Measurements from ENCODE around the gene GRHPR. TPM values are rescaled to one million over a fixed set of nuclear protein-coding genes. Genes with fewer than 3 reads are reported as not detected.
A peak's percentile ranks its signal among the peaks of the same experiment; 100 is the strongest.

Gene GRHPR
- total RNA-seq, 2 experiments from 2014 or later, result 106 to 135 TPM

- TF ChIP-seq EZH2phosphoT487 (IDR thresholded peaks at IDR 0.05; ENCODE audit: borderline replicate concordance, low read depth, low read length), result no peak
- TF ChIP-seq CTCF (conservative IDR thresholded peaks at IDR 0.05; ENCODE audit: low read length), result no peak
- CTCF ChIA-PET (ENCODE audit: unreplicated experiment), result interaction anchor here (0.5 to 1.7 kb wide), 3 partner anchors 9 to 325 kb away, joined by 4 to 7 read pairs (median 6); no protein-coding TSS in a partner anchor
- POLR2A ChIA-PET, result interaction anchor here (1.1 to 12.9 kb wide), 13 partner anchors 9 to 306 kb away, joined by 3 to 170 read pairs (median 8); no protein-coding TSS in a partner anchor
- no peaks in the 10 kb centered on the region for H3K9me2 ChIP-seq (ENCODE audit: insufficient read depth, low read length)
- peak overlapping the region; percentile 72 for H2AFZ ChIP-seq (ENCODE audit: low read length)
- H3K27ac ChIP-seq (ENCODE audit: low read depth, low read length, poor library complexity, severe bottlenecking), result peak overlapping the region; percentile 90
- peaks cover 7% of the 10 kb centered on the region for H3K36me3 ChIP-seq (ENCODE audit: insufficient read depth, low read length)
- H4K20me1 ChIP-seq (ENCODE audit: insufficient read depth, low read length), result no peaks in the 10 kb centered on the region
- peaks cover 93% of the 10 kb centered on the region for H3K4me1 ChIP-seq (ENCODE audit: insufficient read depth, low read length, poor library complexity, severe bottlenecking)
- H3K4me2 ChIP-seq (ENCODE audit: low read length), result peak overlapping the region; percentile 54
- peaks cover 5% of the 10 kb centered on the region; the same call in 1 of the 2 replicates for H3K9me3 ChIP-seq (ENCODE audit: low read length)
- DNase-seq (ENCODE audit: low spot score), result peak; percentile 43
- no peaks in the 10 kb centered on the region for H3K79me2 ChIP-seq (ENCODE audit: insufficient read depth, low read depth, low read length)
- no TSS peak for BruUV-seq (replicated peaks)
- no peak overlapping the region for H3K4me3 ChIP-seq (ENCODE audit: low read depth, low read length, poor library complexity, severe bottlenecking)
- intact Hi-C loops (cut with micrococcal nuclease; ENCODE audit: unreplicated experiment), result no loop called here
Observed at GRCh38 chr9:37381094-37381741, 41.3 kb upstream of the GRHPR start.

- Histone ChIP-seq H3K9me2 (ENCODE audit: insufficient read depth, low read length) (no peaks in the 10 kb centered on the region), H2AFZ (ENCODE audit: low read length) (peak overlapping the region; percentile 30; the same call in 1 of the 2 replicates), H3K9me3 (ENCODE audit: low read length) (peaks cover 5% of the 10 kb centered on the region; the same call in 1 of the 2 replicates), H3K4me2 (ENCODE audit: low read length) (peak overlapping the region; percentile 54), H3K36me3 (ENCODE audit: insufficient read depth, low read length) (peaks cover 7% of the 10 kb centered on the region), H3K4me1 (ENCODE audit: insufficient read depth, low read length, poor library complexity, severe bottlenecking) (peaks cover 93% of the 10 kb centered on the region), H3K4me3 (ENCODE audit: low read depth, low read length, poor library complexity, severe bottlenecking) (peak overlapping the region; percentile 30), H3K27ac (ENCODE audit: low read depth, low read length, poor library complexity, severe bottlenecking) (peak overlapping the region; percentile 90), H3K79me2 (ENCODE audit: insufficient read depth, low read depth, low read length) (no peaks in the 10 kb centered on the region), H4K20me1 (ENCODE audit: insufficient read depth, low read length) (no peaks in the 10 kb centered on the region)
- ChIA-PET POLR2A (interaction anchor here (0.5 to 12.9 kb wide), 18 partner anchors 10 to 509 kb away, joined by 3 to 170 read pairs (median 6); no protein-coding TSS in a partner anchor), CTCF (ENCODE audit: unreplicated experiment) (interaction anchor here (0.6 to 1.7 kb wide), 4 partner anchors 11 to 31 kb away, joined by 3 to 7 read pairs (median 4); no protein-coding TSS in a partner anchor)
- TSS peak; percentile 85 for BruUV-seq (replicated peaks)
- intact Hi-C loops (cut with micrococcal nuclease; ENCODE audit: unreplicated experiment), result no loop called here
- peak; percentile 71 for DNase-seq (ENCODE audit: low spot score)
- TF ChIP-seq EZH2phosphoT487 (IDR thresholded peaks at IDR 0.05; ENCODE audit: borderline replicate concordance, low read depth, low read length), result no peak
- TF ChIP-seq CTCF (conservative IDR thresholded peaks at IDR 0.05; ENCODE audit: low read length), result no peak
Observed at GRCh38 chr9:37382161-37382981, 40.1 kb upstream of the GRHPR start.
